CD14-positive monocyte (primary cell): ENCODE measurements around the gene COPG2. TPM values are rescaled to one million over a fixed set of nuclear protein-coding genes. Genes with fewer than 3 reads are reported as not detected.
A peak's percentile ranks its signal among the peaks of the same experiment; 100 is the strongest.

Experiments used
- DNase-seq, 3 donors: peaks; one replicate each; pipeline ENCODE4 v3.0.0-alpha.2; 2011 to 2022
- H2AFZ ChIP-seq: 2 replicates; pipeline ENCODE4 v1.6.0; 2012; ENCODE audit warnings: mild to moderate bottlenecking, low read depth, low read length, inconsistent platforms; ENCODE audit not compliant: insufficient read depth, poor library complexity, severe bottlenecking
- H3K27ac ChIP-seq, 2 donors: 1 replicate in 1 of 2; 2 replicates in 1 of 2; pipeline ENCODE4 v1.5.1; 2012 to 2013; ENCODE audit warnings: low read length in 2 of 2, control low read depth in 1 of 2, inconsistent platforms in 1 of 2, low read depth in 1 of 2, mild to moderate bottlenecking in 1 of 2
- H3K27me3 ChIP-seq, 2 donors: one replicate each; pipeline versions ENCODE4 v1.6.0 to v1.6.1; 2011 to 2013; ENCODE audit warnings: low read length in 2 of 2; ENCODE audit not compliant: control insufficient read depth in 2 of 2, insufficient read depth in 2 of 2
- H3K36me3 ChIP-seq, 2 donors: replicated peaks in 1 of 2; 1 replicate in 1 of 2; 2 replicates in 1 of 2; pipeline versions ENCODE4 v1.5.1 to v1.6.1; 2012 to 2013; ENCODE audit warnings: low read length in 2 of 2, control low read depth in 1 of 2, inconsistent platforms in 1 of 2, mild to moderate bottlenecking in 1 of 2; ENCODE audit not compliant: insufficient read depth in 2 of 2, control insufficient read depth in 1 of 2
- H3K4me1 ChIP-seq, 2 donors: 1 replicate in 1 of 2; 2 replicates in 1 of 2; pipeline versions ENCODE4 v1.5.1 to v1.6.1; 2012 to 2013; ENCODE audit warnings: low read length in 2 of 2, control low read depth in 1 of 2, inconsistent platforms in 1 of 2, mild to moderate bottlenecking in 1 of 2, moderate library complexity in 1 of 2; ENCODE audit not compliant: insufficient read depth in 2 of 2, control insufficient read depth in 1 of 2
- H3K4me2 ChIP-seq: replicated peaks from 2 replicates; pipeline ENCODE3; 2012; ENCODE audit warnings: low read length, moderate library complexity, mild to moderate bottlenecking; ENCODE audit not compliant: poor library complexity, severe bottlenecking; ENCODE audit errors: extremely low read depth
- H3K4me3 ChIP-seq, 3 experiments: fragments of 200-600 bp in 1 of 3; sonication (generic) in 1 of 3; replicated peaks in 1 of 3; 1 replicate in 2 of 3; 2 replicates in 1 of 3; pipeline ENCODE4 v1.5.1; 2011 to 2013; ENCODE audit warnings: low read length in 3 of 3, mild to moderate bottlenecking in 3 of 3, control low read depth in 2 of 3, low read depth in 2 of 3, inconsistent platforms in 1 of 3, moderate library complexity in 1 of 3
- H3K79me2 ChIP-seq: 2 replicates; pipeline ENCODE4 v1.6.0; 2012; ENCODE audit warnings: mild to moderate bottlenecking, control low read depth, inconsistent platforms, low read length, moderate library complexity; ENCODE audit not compliant: insufficient read depth
- H3K9ac ChIP-seq: 2 replicates; pipeline ENCODE4 v1.6.0; 2017; ENCODE audit warnings: low read length, mild to moderate bottlenecking; ENCODE audit not compliant: insufficient read depth, poor library complexity, severe bottlenecking
- H3K9me3 ChIP-seq, 2 donors: replicated peaks in 1 of 2; 1 replicate in 1 of 2; 2 replicates in 1 of 2; pipeline versions ENCODE4 v1.5.1 to v1.6.1; 2012 to 2013; ENCODE audit warnings: low read length in 2 of 2, control low read depth in 1 of 2; ENCODE audit not compliant: control insufficient read depth in 1 of 2, insufficient read depth in 1 of 2
- H4K20me1 ChIP-seq: 2 replicates; pipeline ENCODE4 v1.6.0; 2012; ENCODE audit warnings: mild to moderate bottlenecking, low read length, control low read depth, moderate library complexity; ENCODE audit not compliant: insufficient read depth
- H3K27ac Mint-ChIP-seq, 7 donors: one replicate each; pipeline ENCODE4 v1.8.0; 2020; ENCODE audit warnings: mild to moderate bottlenecking in 7 of 7, mixed read lengths in 7 of 7, moderate library complexity in 6 of 7, inconsistent platforms in 2 of 7
- H3K27me3 Mint-ChIP-seq, 3 donors: one replicate each; pipeline ENCODE4 v1.8.0; 2021 to 2022; ENCODE audit warnings: low read depth in 3 of 3, mild to moderate bottlenecking in 3 of 3, mixed read lengths in 3 of 3, moderate library complexity in 3 of 3, inconsistent platforms in 1 of 3
- H3K36me3 Mint-ChIP-seq, 2 donors: one replicate each; pipeline ENCODE4 v1.8.0; 2020; ENCODE audit warnings: mixed read lengths in 2 of 2, inconsistent platforms in 1 of 2, mild to moderate bottlenecking in 1 of 2
- H3K4me1 Mint-ChIP-seq: one replicate; pipeline ENCODE4 v1.8.0; 2020; ENCODE audit warnings: mild to moderate bottlenecking, mixed read lengths
- H3K4me3 Mint-ChIP-seq, 2 donors: one replicate each; pipeline ENCODE4 v1.8.0; 2020; ENCODE audit warnings: mild to moderate bottlenecking in 2 of 2, mixed read lengths in 2 of 2, moderate library complexity in 1 of 2
- H3K9me3 Mint-ChIP-seq, 7 donors: one replicate each; pipeline ENCODE4 v1.8.0; 2020 to 2022; ENCODE audit warnings: mixed read lengths in 7 of 7, mild to moderate bottlenecking in 6 of 7, moderate library complexity in 6 of 7, inconsistent platforms in 2 of 7
- CTCF ChIP-seq: fragments of 200-600 bp; IDR thresholded peaks from one replicate; pipeline ENCODE4 v1.8.0; 2022; ENCODE audit warnings: antibody characterized with exemption, mild to moderate bottlenecking
- WGBS: methylation state at CpG from one replicate; pipeline ENCODE4 v1.1.5; 2013; ENCODE audit warnings: missing lambda C conversion rate; ENCODE audit not compliant: insufficient coverage; 5-methylcytosine and 5-hydroxymethylcytosine counted together
- intact Hi-C, 2 donors: fragments of 100-400 bp; cut with micrococcal nuclease; formaldehyde crosslinking; loops; one replicate each; pipeline versions ENCODE4 v1.15.0 to v1.15.1; 2023
- polyA plus RNA-seq, 3 donors: library from polyadenylated mRNA; depleted of rRNA in 1 of 3; unstranded in 2 of 3; stranded (reverse) in 1 of 3; fragments of 300-500 nt in 2 of 3; fragments of >200 nt in 1 of 3; fragmentation: Illumina TruSeq in 2 of 3; gene quantifications; 1 replicate in 2 of 3; 2 replicates in 1 of 3; pipeline ENCODE4 v1.2.3, GENCODE V29; 2012 to 2021

The COPG2 gene
- polyA plus RNA-seq, 3 donors: 2.7 to 10.3 (median 9.6) TPM

GRCh38 chr7:130703851-130704250, 35.3 kb upstream of the COPG2 start:
- Mint-ChIP-seq H3K27me3 (peaks cover 3 to 4% (median 3%) of the 10 kb centered on the region in 3 donors), H3K27ac (peak overlapping the region in 1 of 7 donors; percentile 30), H3K4me1 (peaks cover 14% of the 10 kb centered on the region), H3K9me3 (peaks cover 0 to 11% (median 3%) of the 10 kb centered on the region in 7 donors), H3K4me3 (no peak overlapping the region), H3K36me3 (no peaks in the 10 kb centered on the region)
- Histone ChIP-seq H4K20me1 (no peaks in the 10 kb centered on the region), H2AFZ (no peak overlapping the region), H3K4me3 (no peak overlapping the region), H3K4me2 (no peak overlapping the region), H3K79me2 (no peaks in the 10 kb centered on the region), H3K9me3 (no peaks in the 10 kb centered on the region), H3K9ac (no peak overlapping the region), H3K27me3 (no peaks in the 10 kb centered on the region), H3K4me1 (peaks cover 0 to 6% of the 10 kb centered on the region in 2 donors), H3K36me3 (no peaks in the 10 kb centered on the region), H3K27ac (no peak overlapping the region)
- no CpG with 5 or more reads among the region's 1 CpG for WGBS
- peak; percentile 6 to 42 (median 10) for DNase-seq
- no peak for TF ChIP-seq CTCF
- intact Hi-C loops: no loop called here

GRCh38 chr7:130701650-130702049, 33.1 kb upstream of the COPG2 start:
- no peak for DNase-seq
- WGBS: no CpG with 5 or more reads among the region's 2 CpGs
- no peak overlapping the region for H3K4me3 Mint-ChIP-seq

More at GRCh38 chr7:130701650-130702049, 33.1 kb upstream of the COPG2 start:
- Histone ChIP-seq H3K79me2 (no peaks in the 10 kb centered on the region), H4K20me1 (no peaks in the 10 kb centered on the region), H3K27ac (no peak overlapping the region), H3K9ac (no peak overlapping the region), H2AFZ (no peak overlapping the region), H3K4me3 (no peak overlapping the region), H3K27me3 (no peaks in the 10 kb centered on the region), H3K4me2 (no peak overlapping the region), H3K36me3 (no peaks in the 10 kb centered on the region), H3K4me1 (peaks cover 0 to 6% of the 10 kb centered on the region in 2 donors), H3K9me3 (no peaks in the 10 kb centered on the region)
- intact Hi-C loops: no loop called here
- Mint-ChIP-seq H3K9me3 (peaks cover 0 to 9% (median 3%) of the 10 kb centered on the region in 7 donors), H3K4me1 (peaks cover 14% of the 10 kb centered on the region), H3K27ac (no peak overlapping the region), H3K27me3 (peaks cover 0 to 3% (median 2%) of the 10 kb centered on the region in 3 donors), H3K36me3 (no peaks in the 10 kb centered on the region)
- TF ChIP-seq CTCF: no peak
